ENCODE measurements around the gene RPE65.
"Not testable (repeated sequence)": the region's sequence is repeated elsewhere in the genome, so short reads cannot be mapped to it uniquely, and the experiment has no call there.

Gene RPE65

GRCh38 chr1:68453060-68453670, 3.4 kb upstream of the RPE65 start:
- no peak for DNase-seq (ENCODE audit: low read depth in 1 of 2, low spot score in 1 of 2)

GRCh38 chr1:68448365-68448764, 1.4 kb downstream of the RPE65 start:
- DNase-seq (ENCODE audit: low read depth in 1 of 2, low spot score in 1 of 2) = no peak

- DNase-seq (ENCODE audit: low read depth in 1 of 2, low spot score in 1 of 2) = no peak
Measured at GRCh38 chr1:68445709-68446108, 4.0 kb downstream of the RPE65 start.

- DNase-seq (ENCODE audit: low read depth in 1 of 2, low spot score in 1 of 2) = no peak
Measured at GRCh38 chr1:68442822-68443556, 6.8 kb downstream of the RPE65 start.

- DNase-seq (ENCODE audit: low read depth in 1 of 2, low spot score in 1 of 2) = no peak
Measured at GRCh38 chr1:68442006-68442405, 7.7 kb downstream of the RPE65 start.

- DNase-seq (ENCODE audit: low read depth in 1 of 2, low spot score in 1 of 2) = no peak
Measured at GRCh38 chr1:68438310-68438709, 11.4 kb downstream of the RPE65 start.

- no peak for DNase-seq (ENCODE audit: low read depth in 1 of 2, low spot score in 1 of 2)
Measured at GRCh38 chr1:68433395-68433794, 16.4 kb downstream of the RPE65 start.

- no peak for DNase-seq (ENCODE audit: low read depth in 1 of 2, low spot score in 1 of 2)
Measured at GRCh38 chr1:68431076-68431475, 18.7 kb downstream of the RPE65 start.

GRCh38 chr1:68429233-68429808, 20.4 kb downstream of the RPE65 start:
- DNase-seq (ENCODE audit: low read depth in 1 of 2, low spot score in 1 of 2) = no peak

- no peak for DNase-seq (ENCODE audit: low read depth in 1 of 2, low spot score in 1 of 2)
Measured at GRCh38 chr1:68426594-68426993, 23.2 kb downstream of the RPE65 start.

GRCh38 chr1:68421350-68421749, 28.4 kb downstream of the RPE65 start:
- DNase-seq (ENCODE audit: low read depth in 1 of 2, low spot score in 1 of 2) = no peak

GRCh38 chr1:68409426-68409825, 40.3 kb downstream of the RPE65 start:
- no peak for DNase-seq (ENCODE audit: low read depth in 1 of 2, low spot score in 1 of 2)

- DNase-seq (ENCODE audit: low read depth in 1 of 2, low spot score in 1 of 2) = no peak
Measured at GRCh38 chr1:68401506-68401905, 48.2 kb downstream of the RPE65 start.

GRCh38 chr1:68395575-68395974, 54.2 kb downstream of the RPE65 start:
- not testable (repeated sequence) for DNase-seq (ENCODE audit: low read depth in 1 of 2, low spot score in 1 of 2)

- not testable (repeated sequence) for DNase-seq (ENCODE audit: low read depth in 1 of 2, low spot score in 1 of 2)
Measured at GRCh38 chr1:68392474-68392873, 57.3 kb downstream of the RPE65 start.

- DNase-seq (ENCODE audit: low read depth in 1 of 2, low spot score in 1 of 2) = not testable (repeated sequence)
Measured at GRCh38 chr1:68385798-68386524, 63.8 kb downstream of the RPE65 start.

- no peak for DNase-seq (ENCODE audit: low read depth in 1 of 2, low spot score in 1 of 2)
Measured at GRCh38 chr1:68384872-68385411, 64.8 kb downstream of the RPE65 start.

GRCh38 chr1:68384321-68384813, 65.4 kb downstream of the RPE65 start:
- DNase-seq (ENCODE audit: low read depth in 1 of 2, low spot score in 1 of 2) = no peak

- DNase-seq (ENCODE audit: low read depth in 1 of 2, low spot score in 1 of 2) = no peak
Measured at GRCh38 chr1:68383092-68383491, 66.7 kb downstream of the RPE65 start.

GRCh38 chr1:68379085-68379478, 70.7 kb downstream of the RPE65 start:
- DNase-seq (ENCODE audit: low read depth in 1 of 2, low spot score in 1 of 2) = no peak

Measured in activated CD4-positive, alpha-beta T cell treated with anti-CD3 and anti-CD28 coated beads, Interleukin-2, amount 50 U/mL, for 24 hours (primary cell).